ENCODE results near the gene IFNGR2.
A peak's percentile ranks its signal among the peaks of the same experiment; 100 is the strongest.
"Not testable (repeated sequence)": the region's sequence is repeated elsewhere in the genome, so short reads cannot be mapped to it uniquely, and the experiment has no call there.

The IFNGR2 gene

DNA sequence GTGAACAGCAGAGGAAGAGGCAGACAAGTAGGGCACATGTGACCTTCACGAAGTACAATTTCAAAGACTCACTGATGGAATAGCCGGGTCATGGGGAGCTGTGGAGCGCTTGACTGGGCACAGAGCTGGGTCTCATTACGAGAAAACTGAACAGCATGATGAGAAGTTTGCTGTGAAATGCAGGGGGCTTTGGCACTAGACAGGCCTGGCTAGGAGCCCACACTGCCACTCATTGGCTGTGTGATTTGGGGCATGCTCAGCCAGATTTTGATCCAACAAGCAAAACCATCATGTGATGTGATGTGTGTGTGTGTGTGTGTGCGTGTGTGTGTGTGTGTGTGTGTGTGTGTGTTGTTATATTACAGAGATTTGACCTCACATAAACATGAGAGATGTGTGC, 4.9 kb upstream of the IFNGR2 start:
- FAIRE-seq (peak; percentile 64), DNase-seq (ENCODE audit: insufficient read length, low spot score) (no peak)

DNA sequence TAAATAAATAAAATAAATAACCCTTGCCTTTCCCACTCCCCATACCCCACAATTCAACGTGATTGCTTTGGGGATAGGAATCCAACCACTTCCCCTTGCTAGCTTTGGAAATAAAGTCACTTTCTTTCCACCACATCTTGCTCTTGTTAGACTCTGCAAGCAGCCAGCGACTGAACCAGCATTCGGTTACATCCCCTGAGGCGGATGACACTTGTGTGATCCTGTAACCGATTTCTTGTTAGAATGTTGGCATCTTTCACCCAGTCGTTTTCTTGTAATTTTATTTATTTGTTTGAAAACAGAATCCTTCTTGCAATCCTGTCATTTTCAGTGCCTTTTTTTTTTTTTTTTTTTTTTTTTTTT, 1.6 kb upstream of the IFNGR2 start:
- no peak for FAIRE-seq

DNA sequence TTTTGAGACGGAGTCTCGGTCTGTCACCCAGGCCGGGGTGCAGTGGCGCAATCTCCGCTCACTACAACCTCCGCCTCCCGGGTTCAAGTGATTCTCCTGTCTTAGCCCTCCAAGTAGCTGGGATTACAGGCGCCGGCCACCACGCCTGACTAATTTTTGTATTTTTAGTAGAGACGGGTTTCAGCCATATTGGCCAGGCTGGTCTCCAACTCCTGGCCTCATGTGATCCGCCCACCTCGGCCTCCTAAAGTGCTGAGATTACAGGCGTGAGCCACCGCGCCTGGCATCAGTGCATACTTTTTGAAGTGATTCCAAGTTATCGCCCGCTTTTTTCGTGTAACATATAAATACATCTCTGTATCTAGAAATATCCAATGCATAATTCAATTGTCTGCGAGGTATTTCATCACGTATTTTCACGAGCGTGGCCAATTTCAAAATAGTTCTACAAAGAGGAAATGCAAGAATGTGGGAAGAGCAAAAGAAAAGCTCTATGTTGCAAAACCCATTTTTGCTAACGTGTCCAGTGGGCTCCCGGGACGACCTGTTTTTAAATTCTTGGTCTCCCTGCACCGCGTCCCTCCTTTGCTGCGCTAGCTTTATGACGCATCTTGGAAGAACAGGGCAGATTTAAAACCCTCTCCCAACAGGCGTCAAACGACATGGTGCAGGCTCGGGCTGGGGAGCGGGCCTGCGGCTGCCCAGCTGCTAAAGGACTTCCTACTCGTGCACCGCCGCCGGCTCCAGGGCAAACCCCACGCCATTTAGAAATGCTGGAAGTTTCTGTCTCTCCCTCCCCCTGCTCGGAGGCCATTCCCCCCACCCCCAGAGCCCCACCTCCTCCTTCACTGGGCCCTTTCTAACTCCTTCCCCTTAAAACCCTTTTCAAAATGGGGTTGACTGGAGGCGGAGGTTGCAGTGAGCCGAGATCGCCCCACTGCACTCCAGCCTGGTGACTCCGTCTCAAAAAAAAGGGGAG, 923 bp upstream of the IFNGR2 start:
- FAIRE-seq (no peak), DNase-seq (ENCODE audit: insufficient read length, low spot score) (no peak)

More for the DNA sequence above, 1.6 kb upstream of the IFNGR2 start:
- no peak for DNase-seq (ENCODE audit: insufficient read length, low spot score)

DNA sequence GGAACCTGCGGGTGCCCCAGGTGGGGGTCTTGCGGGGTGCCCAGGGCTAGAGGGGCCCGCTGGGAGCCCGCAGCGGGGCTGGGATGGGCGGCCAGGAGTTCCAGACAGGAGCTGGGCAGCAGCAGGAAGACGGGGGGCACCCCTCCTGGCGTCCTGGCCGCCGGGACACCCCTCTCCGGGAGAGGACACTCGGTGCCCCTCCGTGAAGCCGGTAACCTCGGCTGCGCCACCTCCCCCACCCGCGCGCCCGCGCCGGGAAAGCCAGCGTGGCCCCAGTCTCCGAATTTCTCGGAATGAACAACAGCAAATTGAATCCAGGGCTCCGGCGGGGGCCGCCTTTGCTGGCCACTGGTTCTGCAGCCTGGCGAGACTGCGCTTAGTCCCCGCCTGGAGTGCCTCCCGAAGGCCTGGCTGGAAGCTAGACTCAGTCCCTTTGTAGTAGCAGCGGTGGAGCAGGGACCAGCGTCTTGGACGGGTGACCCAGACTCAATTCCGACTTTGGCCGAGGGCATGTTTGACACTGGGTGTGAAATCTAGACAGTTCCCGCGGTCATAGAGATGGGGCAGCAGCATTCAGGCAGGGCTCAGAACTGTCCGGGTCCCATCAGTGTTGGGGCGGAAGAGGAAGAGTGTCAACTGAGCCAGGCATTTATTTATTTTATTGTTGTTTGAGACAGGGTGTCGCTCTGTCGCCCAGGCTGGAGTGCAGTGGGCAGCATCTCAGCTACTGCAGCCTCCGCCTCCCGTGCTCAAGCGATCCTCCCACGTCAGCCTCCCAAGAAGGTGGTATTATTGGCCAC, 773 bp downstream of the IFNGR2 start:
- FAIRE-seq (no peak), DNase-seq (ENCODE audit: insufficient read length, low spot score) (no peak)

DNA sequence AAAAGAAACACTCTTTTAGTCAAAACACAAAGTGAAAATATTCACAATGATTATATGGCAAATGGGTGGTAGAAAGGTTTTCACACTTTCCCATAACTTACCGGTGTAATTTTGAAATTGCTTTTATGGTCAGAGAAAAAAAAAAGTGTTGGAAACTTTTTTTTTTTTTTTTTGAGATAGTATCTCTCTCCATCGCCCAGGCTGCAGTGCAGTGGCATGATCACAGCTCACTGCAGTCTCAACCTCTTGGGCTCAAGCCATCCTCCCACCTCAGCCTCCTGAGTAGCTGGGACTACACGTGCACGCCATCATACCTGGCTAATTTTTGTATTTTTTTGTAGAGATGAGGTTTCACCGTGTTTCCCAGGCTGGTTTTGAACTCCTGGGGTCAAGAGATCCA, 3.3 kb downstream of the IFNGR2 start:
- FAIRE-seq (no peak), DNase-seq (ENCODE audit: insufficient read length, low spot score) (no peak)

DNA sequence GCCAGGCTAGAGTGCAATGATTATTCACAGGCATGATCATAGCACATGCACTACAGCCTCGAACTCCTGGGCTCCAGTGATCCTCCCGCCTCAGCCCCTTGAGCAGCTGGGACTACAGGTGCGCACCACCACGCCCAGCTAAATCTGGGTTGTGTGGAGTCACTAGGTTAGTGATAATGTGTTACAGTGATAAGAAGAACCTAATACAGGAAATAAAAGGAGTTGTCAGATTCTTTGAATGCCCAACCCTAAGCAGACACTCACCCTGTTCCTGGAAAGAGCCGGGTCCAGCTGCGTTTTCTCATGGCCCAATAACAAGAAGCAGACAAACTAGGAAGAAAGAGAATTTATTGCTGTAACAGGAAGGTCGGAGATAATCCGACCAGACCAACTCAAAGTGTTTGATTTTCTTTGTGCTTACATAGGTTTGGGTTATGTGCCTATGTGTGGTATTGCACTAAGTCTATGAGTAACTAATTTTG, 8.8 kb downstream of the IFNGR2 start:
- DNase-seq (ENCODE audit: insufficient read length, low spot score) (no peak), FAIRE-seq (no peak)

DNA sequence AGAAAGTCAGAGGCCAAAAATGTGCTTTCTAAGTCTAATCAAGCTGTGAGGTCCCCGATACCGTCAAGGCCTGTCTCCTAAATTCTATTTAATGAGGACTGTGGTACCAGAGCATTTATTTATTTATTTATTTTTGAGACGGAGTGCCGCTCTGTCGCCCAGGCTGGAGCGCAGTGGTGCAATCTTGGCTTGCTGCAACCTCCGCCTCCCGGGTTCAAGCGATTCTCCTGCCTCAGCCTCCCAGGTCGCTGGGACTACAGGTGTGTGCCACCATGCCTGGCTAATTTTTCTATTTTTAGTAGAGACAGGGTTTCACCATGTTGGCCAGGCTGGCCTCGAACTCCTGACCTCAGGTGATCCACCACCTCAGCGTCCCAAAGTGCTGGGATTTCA, 9.2 kb downstream of the IFNGR2 start:
- FAIRE-seq; DNase-seq (ENCODE audit: insufficient read length, low spot score): not testable (repeated sequence)

DNA sequence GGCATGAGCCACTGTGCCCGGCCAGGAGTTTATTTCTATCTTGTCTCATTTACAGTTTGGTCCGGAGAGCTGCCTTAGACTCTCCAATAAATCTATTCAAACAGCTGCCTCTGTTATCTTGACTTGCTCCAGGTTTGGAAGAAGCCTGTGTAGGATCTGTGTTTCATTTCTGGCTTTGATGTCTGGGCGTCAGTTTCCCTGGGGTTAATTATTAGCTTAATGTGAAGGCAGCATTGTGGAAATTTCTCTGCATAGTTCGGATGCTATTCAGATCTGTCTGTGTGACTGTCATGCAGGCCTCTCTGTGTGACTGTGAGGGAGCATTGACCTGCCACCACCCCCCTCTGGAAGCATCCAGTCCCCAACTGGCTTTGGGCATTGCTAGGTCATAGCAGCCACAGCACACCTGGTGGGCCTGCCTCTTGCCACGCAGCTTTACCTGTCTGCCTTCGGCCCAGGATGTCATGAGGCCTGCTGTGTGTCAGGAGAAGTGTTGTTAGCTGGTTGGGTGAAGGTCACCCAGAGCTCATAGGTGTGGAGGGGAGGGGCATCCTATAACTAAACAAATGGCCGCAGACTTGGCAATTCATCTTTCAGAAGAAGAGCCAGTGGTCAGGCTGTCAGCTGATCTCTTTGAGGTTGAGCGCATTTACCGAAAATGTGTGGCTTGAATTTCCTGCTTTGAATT, 9.8 kb downstream of the IFNGR2 start:
- DNase-seq (ENCODE audit: insufficient read length, low spot score), result no peak
- FAIRE-seq, result no peak

DNA sequence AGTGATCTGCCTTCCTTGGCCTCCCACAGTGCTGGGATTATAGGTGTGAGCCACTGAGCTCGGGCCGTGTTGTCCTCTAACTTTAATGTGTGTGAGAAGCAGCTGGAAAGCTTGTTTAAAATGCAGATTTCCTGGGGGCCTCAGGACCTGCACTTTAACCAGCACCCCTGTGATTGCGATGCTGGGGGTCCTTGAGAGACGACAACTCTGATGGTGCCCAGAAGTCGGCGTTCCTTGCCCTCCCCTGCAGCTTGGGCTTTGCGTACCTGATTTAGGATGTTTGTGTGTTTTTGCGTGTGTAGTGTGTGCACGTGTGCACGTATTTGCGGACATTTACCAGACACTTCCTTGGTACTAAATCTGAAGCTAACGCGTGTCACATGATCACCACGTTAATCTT, 10.9 kb downstream of the IFNGR2 start:
- FAIRE-seq, result no peak

DNA sequence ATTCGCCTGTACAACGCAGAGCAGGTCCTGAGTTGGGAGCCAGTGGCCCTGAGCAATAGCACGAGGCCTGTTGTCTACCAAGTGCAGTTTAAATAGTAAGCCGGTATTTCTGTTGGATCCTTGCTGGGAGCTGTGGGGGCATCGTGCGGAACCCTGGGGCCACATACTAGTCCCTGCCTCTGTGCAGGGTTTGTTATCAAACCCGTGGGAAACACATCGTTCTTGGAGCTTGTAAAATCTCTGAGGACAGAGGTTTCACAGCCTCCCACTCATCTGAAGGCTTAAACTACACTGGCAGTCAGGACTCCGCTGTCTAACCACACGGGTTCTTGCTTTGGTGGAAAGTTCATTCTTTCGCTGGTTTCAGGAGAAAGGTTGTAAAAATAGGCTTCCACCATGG, 11.7 kb downstream of the IFNGR2 start:
- DNase-seq (ENCODE audit: insufficient read length, low spot score) (no peak), FAIRE-seq (no peak)

More for the DNA sequence above, 10.9 kb downstream of the IFNGR2 start:
- DNase-seq (ENCODE audit: insufficient read length, low spot score), result no peak

DNA sequence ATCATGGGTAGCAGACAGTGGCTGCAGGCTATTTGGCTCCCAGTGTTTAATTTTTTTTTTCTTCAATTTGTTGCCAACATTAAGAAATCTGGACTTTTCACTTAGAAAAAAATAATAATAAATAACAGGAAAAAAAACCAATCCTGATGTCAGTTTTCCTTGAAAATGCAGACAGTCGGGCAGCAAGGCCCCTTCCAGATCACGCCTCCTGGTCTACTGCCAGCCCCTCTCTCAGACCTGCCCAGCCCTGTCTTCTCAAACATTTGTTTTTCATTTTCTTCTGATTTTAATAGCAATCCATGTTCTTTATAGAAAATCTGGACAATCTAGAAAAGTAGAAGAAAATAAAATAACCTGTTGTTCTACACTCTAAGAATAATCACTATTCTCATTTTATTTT, 15.5 kb downstream of the IFNGR2 start:
- FAIRE-seq, result no peak
- no peak for DNase-seq (ENCODE audit: insufficient read length, low spot score)

DNA sequence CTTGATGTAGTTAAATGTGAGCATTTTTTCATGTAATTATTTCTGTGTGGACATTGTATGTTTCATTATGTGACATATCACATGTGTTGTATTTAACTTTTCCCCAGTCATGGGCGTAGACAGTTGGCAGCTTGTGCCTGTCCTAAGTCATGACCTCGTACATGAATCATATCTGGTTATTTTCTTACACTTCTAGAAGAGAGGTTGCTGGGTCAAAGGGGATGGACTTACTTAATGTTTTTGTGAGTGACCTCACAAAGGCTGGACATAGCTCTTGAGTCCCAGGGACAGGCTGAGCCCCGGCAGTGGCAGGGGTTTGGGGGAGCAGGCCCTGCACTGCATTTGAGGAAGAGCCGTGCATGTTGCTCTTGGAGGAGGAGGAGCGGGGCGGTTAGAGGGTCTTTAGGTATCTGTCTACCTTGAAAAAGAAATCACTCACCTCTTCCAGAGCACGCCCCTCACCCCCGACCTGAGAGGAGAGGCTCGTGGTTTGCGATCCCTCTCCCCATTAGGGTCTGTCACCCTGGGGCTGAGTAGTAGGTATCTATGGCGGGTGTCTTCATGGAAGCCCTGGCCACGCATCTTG, 16.4 kb downstream of the IFNGR2 start:
- FAIRE-seq (no peak), DNase-seq (ENCODE audit: insufficient read length, low spot score) (no peak)

DNA sequence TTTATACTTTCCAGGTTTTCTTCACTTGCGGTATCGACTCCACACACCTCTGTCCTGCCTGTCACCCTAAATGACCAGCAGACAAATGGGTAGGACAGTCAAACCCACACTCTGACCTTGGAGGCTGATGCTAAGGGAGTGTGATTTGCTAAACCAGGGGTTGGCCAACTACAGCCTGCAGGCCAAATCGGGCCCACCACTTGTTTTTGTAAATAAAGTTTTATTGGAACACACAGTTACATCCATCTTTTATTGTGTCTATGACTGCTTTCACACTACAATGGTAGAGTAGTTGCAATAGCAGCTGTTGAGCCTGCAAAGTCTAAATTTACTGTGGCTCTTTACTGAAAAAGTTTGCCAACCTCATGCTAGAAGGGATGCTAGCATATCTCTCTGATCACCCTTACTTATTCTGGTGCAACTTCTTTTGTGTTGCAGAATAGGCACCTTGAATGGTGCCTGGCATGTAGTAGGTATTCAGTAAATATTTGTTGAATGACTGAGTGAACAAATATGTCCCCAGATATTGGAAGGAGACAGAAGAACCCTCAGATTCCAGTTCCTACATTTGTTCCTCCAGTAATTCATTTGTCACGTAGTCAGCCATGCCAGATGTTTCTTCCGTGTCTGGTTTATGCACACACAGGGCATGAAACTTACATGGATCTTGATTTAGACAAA, 18.6 kb downstream of the IFNGR2 start:
- DNase-seq (ENCODE audit: insufficient read length, low spot score) (no peak), FAIRE-seq (no peak)

DNA sequence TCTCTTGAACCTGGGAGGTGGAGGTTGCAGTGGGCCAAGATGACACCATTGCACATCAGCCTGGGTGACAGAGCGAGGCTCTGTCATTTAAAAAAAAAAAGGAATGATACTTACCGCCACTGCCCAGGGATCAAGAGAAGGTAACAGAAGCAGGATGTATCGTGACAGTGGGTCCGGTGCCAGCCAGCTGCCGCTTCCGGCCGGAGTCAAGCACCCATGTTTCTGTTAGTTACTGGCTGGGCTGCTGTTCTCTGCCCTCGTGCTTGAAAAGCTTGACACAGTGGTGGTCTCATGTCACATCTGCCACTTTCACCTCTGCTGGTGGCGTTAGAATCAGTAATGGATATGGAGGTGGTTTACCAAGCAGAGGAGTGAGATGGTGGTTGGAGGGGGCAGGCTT, 21.0 kb downstream of the IFNGR2 start:
- FAIRE-seq, result no peak

DNA sequence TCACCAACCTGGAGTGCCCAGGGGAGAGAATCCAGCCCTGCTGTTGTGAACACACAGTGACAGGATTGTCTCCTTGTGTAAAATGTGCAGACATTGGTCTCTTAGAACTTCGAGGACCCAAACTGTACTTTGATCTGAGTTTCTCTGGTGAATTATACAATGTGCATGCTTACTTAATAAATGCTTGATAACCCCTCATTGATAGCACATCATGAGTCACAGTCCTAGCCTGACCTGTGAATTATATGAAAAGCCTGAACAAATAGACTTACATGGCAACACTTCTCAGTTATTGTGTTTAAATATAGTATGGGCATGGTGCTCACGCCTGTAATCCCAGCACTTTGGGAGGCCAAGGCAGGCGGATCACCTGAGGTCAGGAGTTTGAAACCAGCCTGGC, 22.6 kb downstream of the IFNGR2 start:
- DNase-seq (ENCODE audit: insufficient read length, low spot score) (no peak), FAIRE-seq (no peak)

More for the DNA sequence above, 21.0 kb downstream of the IFNGR2 start:
- no peak for DNase-seq (ENCODE audit: insufficient read length, low spot score)

DNA sequence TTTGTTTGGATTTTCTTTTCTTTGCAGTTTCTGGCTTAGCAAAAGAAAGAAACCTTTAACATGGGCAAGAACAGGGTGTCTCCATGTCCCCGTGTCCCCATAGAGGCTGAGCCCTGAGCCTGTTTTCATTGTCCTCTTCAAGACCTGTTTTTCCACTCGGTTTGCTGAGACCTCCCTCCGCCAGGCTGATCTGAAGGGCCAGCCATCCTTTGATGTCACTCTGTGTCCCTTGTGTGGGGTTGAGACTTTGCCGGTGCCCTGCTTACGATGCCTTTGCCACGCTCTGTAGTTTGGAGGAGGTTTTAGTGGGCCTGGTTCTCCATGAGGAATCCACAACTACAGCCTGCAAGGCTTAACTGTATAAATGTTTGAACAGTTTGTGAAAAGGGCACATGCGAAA, 23.8 kb downstream of the IFNGR2 start:
- FAIRE-seq (no peak), DNase-seq (ENCODE audit: insufficient read length, low spot score) (no peak)

DNA sequence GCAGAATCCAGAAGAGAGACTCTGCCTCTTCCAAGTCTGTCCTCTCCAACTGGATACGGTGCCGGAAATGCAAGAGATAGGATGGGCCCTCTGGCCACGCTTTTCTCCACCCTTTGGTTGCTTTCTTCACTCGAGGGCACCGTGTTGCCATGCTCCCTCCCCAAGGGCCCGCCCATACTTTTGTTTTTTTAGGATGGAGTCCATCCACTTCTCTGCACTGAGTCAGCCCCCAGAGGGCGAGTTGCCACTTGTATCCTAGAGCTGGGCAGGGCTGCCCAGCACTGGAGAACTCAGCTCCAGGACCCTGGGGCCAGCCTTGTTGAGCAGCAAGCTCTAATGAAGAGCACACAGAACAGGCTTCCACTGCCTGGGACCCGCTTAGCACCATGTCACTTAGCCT, 25.5 kb downstream of the IFNGR2 start:
- FAIRE-seq (no peak), DNase-seq (ENCODE audit: insufficient read length, low spot score) (peak; percentile 39)

DNA sequence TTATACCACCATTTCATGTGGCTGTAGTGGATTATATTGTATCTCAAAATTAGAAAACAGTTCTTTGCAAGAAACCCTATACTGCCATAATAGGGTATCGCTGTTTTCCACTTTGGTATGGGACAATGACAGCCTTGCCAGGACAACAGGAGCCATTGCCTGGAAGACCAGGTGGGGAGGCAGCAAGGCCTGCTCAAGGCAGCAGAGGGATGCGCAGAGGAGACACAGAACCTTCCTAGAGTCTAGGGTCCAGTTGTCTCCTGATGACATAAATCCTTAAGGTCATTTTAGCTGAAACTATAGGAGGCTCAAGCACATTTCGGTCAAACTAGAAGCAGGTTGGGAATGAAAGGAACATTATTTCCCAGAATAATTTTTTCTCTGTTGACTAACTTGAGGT, 27.6 kb downstream of the IFNGR2 start:
- no peak for DNase-seq (ENCODE audit: insufficient read length, low spot score)
- FAIRE-seq, result no peak

DNA sequence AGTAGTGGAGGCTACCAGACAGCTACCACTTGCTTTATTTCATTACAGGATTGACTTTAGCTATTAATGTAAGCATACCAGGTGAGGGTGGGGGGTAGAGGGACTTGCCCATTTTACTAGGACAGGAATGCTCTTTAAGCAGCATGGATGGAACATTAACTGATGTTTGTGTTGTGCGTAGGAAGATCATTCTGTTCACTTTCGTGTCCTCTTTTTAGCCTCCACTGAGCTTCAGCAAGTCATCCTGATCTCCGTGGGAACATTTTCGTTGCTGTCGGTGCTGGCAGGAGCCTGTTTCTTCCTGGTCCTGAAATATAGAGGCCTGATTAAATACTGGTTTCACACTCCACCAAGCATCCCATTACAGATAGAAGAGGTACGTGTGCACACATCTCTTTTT, 29.3 kb downstream of the IFNGR2 start:
- DNase-seq (ENCODE audit: insufficient read length, low spot score) (no peak), FAIRE-seq (no peak)

DNA sequence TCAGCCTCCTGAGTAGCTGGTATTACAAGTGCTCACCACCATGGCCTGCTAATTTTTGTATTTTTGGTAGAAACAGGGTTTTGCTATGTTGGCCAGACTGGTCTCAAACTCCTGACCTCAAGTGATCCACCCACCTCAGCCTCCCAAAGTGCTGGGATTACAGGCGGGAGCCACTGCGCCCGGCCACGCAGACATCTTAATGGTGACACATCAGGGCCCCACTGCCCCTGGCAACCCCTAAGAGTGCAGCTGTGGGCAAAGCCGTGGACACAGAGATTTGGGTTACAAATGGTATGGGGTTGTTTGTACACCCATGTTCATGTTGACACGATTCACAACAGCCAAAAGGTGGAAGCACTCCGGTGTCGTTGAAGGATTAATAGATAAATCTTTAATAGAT, 29.8 kb downstream of the IFNGR2 start:
- no peak for FAIRE-seq
- DNase-seq (ENCODE audit: insufficient read length, low spot score), result no peak
